B cell (primary cell): Measurements from ENCODE around the gene OR6M1. TPM values are rescaled to one million over a fixed set of nuclear protein-coding genes. Genes with fewer than 3 reads are reported as not detected.

Source experiments
- ATAC-seq: fragments of 200-7000 bp; cut with Tn5 transposase; one replicate; pipeline ENCODE4 v1.10.0; 2021; ENCODE audit warnings: low read depth, mild to moderate bottlenecking, moderate number of reproducible peaks, moderate library complexity
- CTCF ChIA-PET: fragments of 350-600 bp; sonication (Branson Sonifier 250); formaldehyde crosslinking; loops from one replicate; lab custom pipeline; 2021; ENCODE audit warnings: antibody characterized with exemption, inconsistent platforms; lab: Charles Lee
- POLR2A ChIA-PET: fragments of 350-600 bp; sonication (Branson Sonifier 250); formaldehyde crosslinking; loops from one replicate; lab custom pipeline; 2021; ENCODE audit warnings: antibody characterized with exemption; lab: Charles Lee
- DNase-seq: peaks from one replicate; pipeline ENCODE4 v3.0.0; 2013
- H2AFZ ChIP-seq: 2 replicates; pipeline ENCODE4 v1.6.1; 2012; ENCODE audit warnings: mild to moderate bottlenecking, low read depth, low read length; ENCODE audit not compliant: insufficient read depth, poor library complexity, severe bottlenecking
- H3K27ac ChIP-seq, 2 donors: 1 replicate in 1 of 2; 2 replicates in 1 of 2; pipeline ENCODE4 v1.5.1; 2012 to 2013; ENCODE audit warnings: low read length in 2 of 2, mild to moderate bottlenecking in 2 of 2, moderate library complexity in 1 of 2
- H3K27me3 ChIP-seq, 4 experiments: fragments of 200-600 bp in 1 of 4; sonication (generic) in 1 of 4; replicated peaks in 1 of 4; 1 replicate in 2 of 4; 2 replicates in 2 of 4; pipeline versions ENCODE4 v1.6.1 to v1.7.0; 2013 to 2016; ENCODE audit warnings: low read length in 3 of 4, mild to moderate bottlenecking in 2 of 4, mixed read lengths in 1 of 4, moderate library complexity in 1 of 4; ENCODE audit not compliant: insufficient read depth in 4 of 4, control insufficient read depth in 3 of 4; ENCODE audit errors: control extremely low read depth in 1 of 4
- H3K36me3 ChIP-seq, 2 experiments: replicated peaks in 1 of 2; 1 replicate in 1 of 2; 2 replicates in 1 of 2; pipeline versions ENCODE4 v1.6.1 to v1.7.1; 2013; ENCODE audit warnings: low read length in 1 of 2; ENCODE audit not compliant: insufficient read depth in 2 of 2, control insufficient read depth in 1 of 2; ENCODE audit errors: control extremely low read depth in 1 of 2, extremely low read depth in 1 of 2
- H3K4me1 ChIP-seq, 2 donors: fragments of 200-600 bp in 1 of 2; sonication (generic) in 1 of 2; 1 replicate in 1 of 2; 2 replicates in 1 of 2; pipeline versions ENCODE4 v1.5.1 to v1.6.1; 2013 to 2017; ENCODE audit warnings: low read length in 2 of 2; ENCODE audit not compliant: control insufficient read depth in 2 of 2, insufficient read depth in 2 of 2
- H3K4me2 ChIP-seq: replicated peaks from 2 replicates; pipeline ENCODE3; 2012; ENCODE audit warnings: mild to moderate bottlenecking, low read depth, low read length; ENCODE audit not compliant: poor library complexity, severe bottlenecking
- H3K4me3 ChIP-seq, 5 experiments: fragments of 200-600 bp in 1 of 5; sonication (generic) in 1 of 5; 1 replicate in 3 of 5; 2 replicates in 2 of 5; pipeline versions ENCODE4 v1.5.1 to v1.7.0; 2011 to 2016; ENCODE audit warnings: low read length in 4 of 5, mild to moderate bottlenecking in 4 of 5, low read depth in 2 of 5, control low read depth in 1 of 5, moderate library complexity in 1 of 5; ENCODE audit not compliant: insufficient read depth in 1 of 5; ENCODE audit errors: control extremely low read depth in 1 of 5, extremely low read depth in 1 of 5
- H3K79me2 ChIP-seq: fragments of 200-600 bp; sonication (generic); one replicate; pipeline ENCODE4 v1.6.0; 2016; ENCODE audit warnings: low read length; ENCODE audit not compliant: control insufficient read depth, insufficient read depth
- H3K9ac ChIP-seq: fragments of 200-600 bp; sonication (generic); 2 replicates; pipeline ENCODE4 v1.6.1; 2017; ENCODE audit warnings: mild to moderate bottlenecking, low read length, moderate library complexity
- H3K9me3 ChIP-seq, 3 donors: one replicate each; pipeline versions ENCODE4 v1.6.1 to v1.7.1; 2013; ENCODE audit warnings: low read length in 2 of 3; ENCODE audit not compliant: control insufficient read depth in 2 of 3, insufficient read depth in 1 of 3; ENCODE audit errors: control extremely low read depth in 1 of 3
- H4K20me1 ChIP-seq: 2 replicates; pipeline ENCODE4 v1.6.0; 2012; ENCODE audit warnings: mild to moderate bottlenecking, low read length; ENCODE audit not compliant: insufficient read depth, control insufficient read depth, poor library complexity, severe bottlenecking
- H3K27ac Mint-ChIP-seq: one replicate; pipeline ENCODE4 v1.8.0; 2021; ENCODE audit warnings: mixed read lengths
- H3K27me3 Mint-ChIP-seq: one replicate; pipeline ENCODE4 v1.8.0; 2021; ENCODE audit warnings: mixed read lengths
- H3K4me1 Mint-ChIP-seq: one replicate; pipeline ENCODE4 v1.8.0; 2021; ENCODE audit warnings: mixed read lengths
- H3K4me3 Mint-ChIP-seq: one replicate; pipeline ENCODE4 v1.8.0; 2021; ENCODE audit warnings: mixed read lengths
- H3K9me3 Mint-ChIP-seq: one replicate; pipeline ENCODE4 v1.8.0; 2022; ENCODE audit warnings: mixed read lengths; ENCODE audit not compliant: insufficient read depth
- EZH2 ChIP-seq: IDR thresholded peaks from 2 replicates; pipeline ENCODE4 v1.6.1; 2012; ENCODE audit warnings: borderline replicate concordance, low read depth, mild to moderate bottlenecking, moderate library complexity, low read length; ENCODE audit not compliant: insufficient read depth, poor library complexity, severe bottlenecking
- WGBS: methylation state at CpG from one replicate; pipeline ENCODE4 v1.1.5; 2013; ENCODE audit warnings: missing lambda C conversion rate; ENCODE audit not compliant: insufficient coverage; 5-methylcytosine and 5-hydroxymethylcytosine counted together
- intact Hi-C: fragments of 100-400 bp; cut with micrococcal nuclease; formaldehyde crosslinking; loops from one replicate; pipeline ENCODE4 v1.10.0; 2022
- polyA plus RNA-seq: library from polyadenylated mRNA; depleted of rRNA; stranded (reverse); fragments of >200 nt; gene quantifications from 2 replicates; pipeline ENCODE4 v1.2.3, GENCODE V29; 2012
- total RNA-seq, 2 donors: library from RNA; stranded (reverse); fragments of 120-200 nt in 1 of 2; gene quantifications; 1 replicate in 1 of 2; 2 replicates in 1 of 2; pipeline versions ENCODE4 v1.2.3 to v1.2.4, GENCODE V29; 2013 to 2022
- TF ChIP-seq, protein P1 (sequence below): fragments of 200-600 bp; IDR thresholded peaks from one replicate; pipeline ENCODE4 v1.8.0; 2022; ENCODE audit warnings: antibody characterized with exemption, mild to moderate bottlenecking

The OR6M1 gene
- total and polyA plus RNA-seq, 2 donors (not counting 1 experiment from before 2014, with no cell fraction given): not detected

DNA sequence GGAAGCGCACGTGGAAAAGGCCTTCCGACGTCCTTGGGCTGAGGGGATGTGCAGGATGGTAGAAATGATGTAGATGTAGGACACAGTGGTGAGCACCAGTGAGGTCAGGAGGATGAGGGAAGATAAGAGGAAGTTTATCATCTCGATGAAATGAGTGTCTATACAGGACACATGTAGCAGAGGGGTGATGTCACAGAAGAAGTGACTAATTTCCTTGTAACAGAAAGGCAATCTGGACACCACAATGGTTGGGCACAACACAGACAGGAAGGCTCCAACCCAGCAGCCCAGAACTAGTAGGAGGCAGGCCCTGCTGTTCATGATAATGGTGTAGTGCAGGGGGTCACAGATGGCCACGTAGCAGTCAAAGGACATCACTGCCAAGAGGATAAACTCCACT lies 35.0 kb upstream of the OR6M1 start:
- H3K27me3 ChIP-seq: no peaks in the 10 kb centered on the region
- CTCF ChIA-PET: no interaction called here
- intact Hi-C loops: no loop called here
- H2AFZ ChIP-seq: no peak overlapping the region
- no peak overlapping the region for H3K27ac ChIP-seq
- no peak overlapping the region for H3K9ac ChIP-seq
- TF ChIP-seq EZH2: no peak
- TF ChIP-seq, protein P1, sequence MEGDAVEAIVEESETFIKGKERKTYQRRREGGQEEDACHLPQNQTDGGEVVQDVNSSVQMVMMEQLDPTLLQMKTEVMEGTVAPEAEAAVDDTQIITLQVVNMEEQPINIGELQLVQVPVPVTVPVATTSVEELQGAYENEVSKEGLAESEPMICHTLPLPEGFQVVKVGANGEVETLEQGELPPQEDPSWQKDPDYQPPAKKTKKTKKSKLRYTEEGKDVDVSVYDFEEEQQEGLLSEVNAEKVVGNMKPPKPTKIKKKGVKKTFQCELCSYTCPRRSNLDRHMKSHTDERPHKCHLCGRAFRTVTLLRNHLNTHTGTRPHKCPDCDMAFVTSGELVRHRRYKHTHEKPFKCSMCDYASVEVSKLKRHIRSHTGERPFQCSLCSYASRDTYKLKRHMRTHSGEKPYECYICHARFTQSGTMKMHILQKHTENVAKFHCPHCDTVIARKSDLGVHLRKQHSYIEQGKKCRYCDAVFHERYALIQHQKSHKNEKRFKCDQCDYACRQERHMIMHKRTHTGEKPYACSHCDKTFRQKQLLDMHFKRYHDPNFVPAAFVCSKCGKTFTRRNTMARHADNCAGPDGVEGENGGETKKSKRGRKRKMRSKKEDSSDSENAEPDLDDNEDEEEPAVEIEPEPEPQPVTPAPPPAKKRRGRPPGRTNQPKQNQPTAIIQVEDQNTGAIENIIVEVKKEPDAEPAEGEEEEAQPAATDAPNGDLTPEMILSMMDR: no peak
- no peak overlapping the region for H3K4me2 ChIP-seq
- peaks cover 2% of the 10 kb centered on the region for H3K27me3 Mint-ChIP-seq
- DNase-seq (no peak), ATAC-seq (no peak)
- no peak overlapping the region for H3K4me3 Mint-ChIP-seq
- no peaks in the 10 kb centered on the region for H3K4me1 ChIP-seq
- H3K79me2 ChIP-seq: no peaks in the 10 kb centered on the region
- H3K4me1 Mint-ChIP-seq: no peaks in the 10 kb centered on the region
- no peak overlapping the region for H3K4me3 ChIP-seq
- H3K27ac Mint-ChIP-seq: no peak overlapping the region
- H3K9me3 Mint-ChIP-seq: peaks cover 3% of the 10 kb centered on the region
- H3K36me3 ChIP-seq: no peaks in the 10 kb centered on the region
- H4K20me1 ChIP-seq: no peaks in the 10 kb centered on the region
- WGBS: 88% methylated on average over 5 of the region's 6 CpGs
- peaks cover 0 to 2% (median 0%) of the 10 kb centered on the region in 3 donors for H3K9me3 ChIP-seq
- POLR2A ChIA-PET: no interaction called here

DNA sequence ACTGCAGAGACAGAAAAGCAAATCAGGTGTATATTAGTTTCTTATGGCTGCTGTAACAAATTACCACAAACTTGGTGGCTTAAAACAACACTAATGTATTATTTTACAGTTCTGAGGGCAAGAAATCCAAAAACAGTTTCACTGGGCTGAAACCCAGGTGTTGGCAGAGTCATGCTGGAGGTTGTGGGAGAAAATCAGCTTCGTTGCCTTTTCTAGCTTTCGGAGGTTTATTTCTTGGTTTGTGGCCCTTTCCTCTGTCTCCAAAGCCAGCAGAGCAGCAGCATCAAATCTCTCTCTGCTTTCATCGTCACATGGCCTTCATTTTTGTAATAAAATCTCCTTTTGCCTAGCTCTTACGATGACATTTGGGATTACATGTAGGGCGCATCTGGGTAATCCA lies 33.0 kb upstream of the OR6M1 start:
- no peaks in the 10 kb centered on the region for H4K20me1 ChIP-seq
- POLR2A ChIA-PET: no interaction called here
- no peak for DNase-seq
- CTCF ChIA-PET: no interaction called here
- no peaks in the 10 kb centered on the region for H3K79me2 ChIP-seq
- no peak overlapping the region for H3K4me3 ChIP-seq
- H3K27me3 ChIP-seq: no peaks in the 10 kb centered on the region
- no peaks in the 10 kb centered on the region for H3K4me1 ChIP-seq
- H3K4me2 ChIP-seq: no peak overlapping the region
- Mint-ChIP-seq H3K4me1 (no peaks in the 10 kb centered on the region), H3K9me3 (peaks cover 3% of the 10 kb centered on the region), H3K27ac (no peak overlapping the region), H3K4me3 (no peak overlapping the region), H3K27me3 (peaks cover 2% of the 10 kb centered on the region)
- H3K9me3 ChIP-seq: peaks cover 0 to 2% (median 0%) of the 10 kb centered on the region in 3 donors
- H3K36me3 ChIP-seq: no peaks in the 10 kb centered on the region
- no peak for ATAC-seq
- 93% methylated on average over 3 of the region's 5 CpGs for WGBS
- H3K9ac ChIP-seq: no peak overlapping the region
- no peak overlapping the region for H2AFZ ChIP-seq
- intact Hi-C loops: no loop called here
- TF ChIP-seq EZH2: no peak
- TF ChIP-seq, protein P1: no peak
- H3K27ac ChIP-seq: no peak overlapping the region
